PC-9 (cell line): ENCODE data around the gene ELF2. TPM values are rescaled to one million over a fixed set of nuclear protein-coding genes. Genes with fewer than 3 reads are reported as not detected.

Source experiments
- BruUV-seq: library from RNA; stranded (reverse); fragments of 400-500 nt; replicated peaks from 2 replicates; lab custom pipeline; 2021; lab: Mats Ljungman, UMichigan
- CTCF ChIA-PET: fragments of 300-600 bp; sonication (Branson Sonifier 250); formaldehyde crosslinking; loops from one replicate; lab custom pipeline; 2022; ENCODE audit warnings: antibody characterized with exemption; lab: Charles Lee
- POLR2A ChIA-PET: fragments of 300-600 bp; sonication (Branson Sonifier 250); formaldehyde crosslinking; loops from one replicate; lab custom pipeline; 2022; ENCODE audit warnings: antibody characterized with exemption; ENCODE audit not compliant: unreplicated experiment; lab: Charles Lee
- DNase-seq, 2 experiments: peaks; one replicate each; pipeline versions ENCODE4 v3.0.0 to v3.0.0-alpha.2; 2015 to 2022; ENCODE audit warnings: mixed read lengths in 1 of 2
- H2AFZ ChIP-seq: fragments of 200-600 bp; sonication (generic); 2 replicates; pipeline ENCODE4 v1.8.1; 2017; ENCODE audit warnings: antibody characterized with exemption
- H3F3A ChIP-seq: fragments of 200-600 bp; sonication (generic); 2 replicates; pipeline ENCODE4 v1.8.1; 2017; ENCODE audit warnings: antibody characterized with exemption, mild to moderate bottlenecking, low read depth; ENCODE audit not compliant: insufficient read depth
- H3K27ac ChIP-seq: fragments of 200-600 bp; sonication (generic); 2 replicates; pipeline ENCODE4 v1.6.1; 2016; ENCODE audit warnings: mixed run types
- H3K27me3 ChIP-seq: fragments of 200-600 bp; sonication (generic); 2 replicates; pipeline ENCODE4 v1.6.1; 2016; ENCODE audit warnings: low read depth, mixed run types; ENCODE audit not compliant: insufficient read depth
- H3K36me3 ChIP-seq: fragments of 200-600 bp; sonication (generic); 2 replicates; pipeline ENCODE4 v1.6.1; 2016; ENCODE audit warnings: low read depth, mixed run types
- H3K4me1 ChIP-seq: fragments of 200-600 bp; sonication (generic); replicated peaks from 2 replicates; pipeline ENCODE4 v1.6.1; 2016; ENCODE audit warnings: mixed run types; ENCODE audit not compliant: insufficient read depth
- H3K4me2 ChIP-seq: fragments of 200-600 bp; sonication (generic); 2 replicates; pipeline ENCODE4 v1.6.1; 2017; ENCODE audit warnings: mixed run types
- H3K4me3 ChIP-seq: fragments of 200-600 bp; sonication (generic); 2 replicates; pipeline ENCODE4 v1.6.1; 2016; ENCODE audit warnings: mixed run types
- H3K79me2 ChIP-seq: fragments of 200-600 bp; sonication (generic); 2 replicates; pipeline ENCODE4 v1.6.1; 2017; ENCODE audit warnings: low read depth, mixed run types
- H3K9me2 ChIP-seq: fragments of 200-600 bp; sonication (generic); 2 replicates; pipeline ENCODE4 v1.8.1; 2017; ENCODE audit warnings: mild to moderate bottlenecking; ENCODE audit not compliant: insufficient read depth
- H3K9me3 ChIP-seq: fragments of 200-600 bp; sonication (generic); 2 replicates; pipeline ENCODE4 v1.8.1; 2016; ENCODE audit warnings: low read depth; ENCODE audit not compliant: insufficient read depth
- H4K20me1 ChIP-seq: fragments of 200-600 bp; sonication (generic); 2 replicates; pipeline ENCODE4 v1.8.1; 2017; ENCODE audit not compliant: insufficient read depth
- EZH2 ChIP-seq: fragments of 200-600 bp; sonication (generic); IDR thresholded peaks from 2 replicates; pipeline ENCODE4 v1.8.0; 2017; ENCODE audit warnings: antibody characterized with exemption, low read depth
- intact Hi-C: fragments of 100-400 bp; cut with micrococcal nuclease; formaldehyde crosslinking; loops from one replicate; pipeline ENCODE4 v1.10.0; 2022; ENCODE audit not compliant: unreplicated experiment
- total RNA-seq: library from RNA; stranded (reverse); gene quantifications from 2 replicates; pipeline ENCODE4 v1.2.3, GENCODE V29; 2021
- TF ChIP-seq, protein P1 (sequence below): fragments of 200-600 bp; sonication (generic); conservative IDR thresholded peaks from 2 replicates; pipeline ENCODE4 v1.6.1; 2017; ENCODE audit warnings: mixed run types, antibody characterized with exemption, mild to moderate bottlenecking, moderate library complexity

Gene ELF2
- total RNA-seq, 1 experiment from 2014 or later = 30.7 TPM

DNA sequence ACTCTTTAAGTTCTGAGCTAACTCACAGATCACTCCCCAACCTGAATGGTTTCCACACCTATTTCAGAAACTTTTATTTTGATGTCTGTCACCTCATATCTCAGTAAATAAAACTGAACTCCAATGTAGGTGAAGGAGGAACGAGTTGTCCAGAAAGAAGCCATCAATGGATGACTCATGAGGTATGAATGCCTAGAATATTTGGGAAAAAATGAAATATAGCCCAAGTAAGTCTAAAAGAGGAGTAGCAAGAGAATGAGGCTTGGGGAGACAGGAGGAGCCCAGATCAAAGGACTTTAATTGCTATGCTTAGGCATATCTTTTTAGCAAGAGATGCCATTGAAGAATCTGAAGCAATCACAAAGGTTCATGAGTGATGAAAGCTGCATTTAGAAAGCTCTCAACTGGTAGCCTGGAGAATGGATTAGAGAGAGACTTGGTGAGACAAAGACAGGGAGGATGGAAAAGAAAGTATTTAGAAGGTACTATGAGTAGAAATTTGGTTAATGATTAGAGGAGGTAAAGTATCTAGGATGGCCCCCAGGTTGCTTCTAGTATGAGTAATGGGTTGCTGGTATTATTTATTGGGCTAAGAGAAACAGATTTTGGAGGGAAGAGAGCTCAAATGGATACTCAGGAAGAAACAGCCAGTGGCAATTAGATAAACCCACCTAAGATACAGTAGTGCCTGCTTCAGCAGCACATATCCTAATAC is 122.1 kb downstream of the ELF2 start:
- intact Hi-C loops = no loop called here
- DNase-seq = peak in 1 of 2 experiments; percentile 44
- Histone ChIP-seq H2AFZ (no peak overlapping the region), H3F3A (peaks cover 3% of the 10 kb centered on the region; the same call in 1 of the 2 replicates), H3K36me3 (0 out of 2 replicates have a peak, but pooled peaks cover 3% of the 10 kb centered on the region), H3K4me3 (no peak overlapping the region), H3K27me3 (no peaks in the 10 kb centered on the region), H3K4me2 (peak overlapping the region; percentile 9), H3K4me1 (peaks cover 25% of the 10 kb centered on the region), H3K79me2 (0 out of 2 replicates have a peak, but pooled peaks cover 7% of the 10 kb centered on the region), H3K9me2 (no peaks in the 10 kb centered on the region), H3K27ac (peak overlapping the region; percentile 12; the same call in 1 of the 2 replicates), H4K20me1 (no peaks in the 10 kb centered on the region), H3K9me3 (no peaks in the 10 kb centered on the region)
- POLR2A ChIA-PET = no interaction called here
- TF ChIP-seq EZH2 = no peak
- TF ChIP-seq, protein P1, sequence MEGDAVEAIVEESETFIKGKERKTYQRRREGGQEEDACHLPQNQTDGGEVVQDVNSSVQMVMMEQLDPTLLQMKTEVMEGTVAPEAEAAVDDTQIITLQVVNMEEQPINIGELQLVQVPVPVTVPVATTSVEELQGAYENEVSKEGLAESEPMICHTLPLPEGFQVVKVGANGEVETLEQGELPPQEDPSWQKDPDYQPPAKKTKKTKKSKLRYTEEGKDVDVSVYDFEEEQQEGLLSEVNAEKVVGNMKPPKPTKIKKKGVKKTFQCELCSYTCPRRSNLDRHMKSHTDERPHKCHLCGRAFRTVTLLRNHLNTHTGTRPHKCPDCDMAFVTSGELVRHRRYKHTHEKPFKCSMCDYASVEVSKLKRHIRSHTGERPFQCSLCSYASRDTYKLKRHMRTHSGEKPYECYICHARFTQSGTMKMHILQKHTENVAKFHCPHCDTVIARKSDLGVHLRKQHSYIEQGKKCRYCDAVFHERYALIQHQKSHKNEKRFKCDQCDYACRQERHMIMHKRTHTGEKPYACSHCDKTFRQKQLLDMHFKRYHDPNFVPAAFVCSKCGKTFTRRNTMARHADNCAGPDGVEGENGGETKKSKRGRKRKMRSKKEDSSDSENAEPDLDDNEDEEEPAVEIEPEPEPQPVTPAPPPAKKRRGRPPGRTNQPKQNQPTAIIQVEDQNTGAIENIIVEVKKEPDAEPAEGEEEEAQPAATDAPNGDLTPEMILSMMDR = no peak
- CTCF ChIA-PET = no interaction called here
- no TSS peak for BruUV-seq

DNA sequence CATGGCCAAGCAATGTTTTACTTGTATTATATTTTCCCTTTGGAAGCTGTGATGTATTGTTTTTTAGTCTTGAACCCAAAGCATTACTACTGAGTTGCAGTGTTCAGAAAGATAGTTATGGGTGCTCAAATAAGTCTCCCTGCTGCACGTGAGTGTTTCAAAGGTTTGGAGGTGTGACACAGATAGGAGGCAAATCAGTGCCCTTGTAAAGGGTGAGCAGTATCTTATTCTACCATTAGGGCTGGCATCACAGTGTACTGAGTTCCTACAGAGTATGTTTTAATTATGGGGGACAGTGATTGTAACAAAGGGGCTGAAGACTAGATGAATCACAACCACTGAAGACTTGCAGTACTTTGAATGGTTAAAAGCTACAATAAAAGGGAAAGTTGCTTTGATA is 123.1 kb downstream of the ELF2 start:
- ChIA-PET CTCF (no interaction called here), POLR2A (interaction anchor here (0.6 kb wide), 1 partner anchor 38 kb away, joined by 3 read pairs; the partner anchor contains the start of gene NOCT)
- Histone ChIP-seq H3K79me2 (0 out of 2 replicates have a peak, but pooled peaks cover 7% of the 10 kb centered on the region), H3K27me3 (no peaks in the 10 kb centered on the region), H3K9me2 (no peaks in the 10 kb centered on the region), H4K20me1 (no peaks in the 10 kb centered on the region), H3K4me3 (no peak overlapping the region), H3K9me3 (no peaks in the 10 kb centered on the region), H3K27ac (no peak overlapping the region), H3K4me1 (peaks cover 25% of the 10 kb centered on the region), H2AFZ (no peak overlapping the region), H3K4me2 (no peak overlapping the region), H3F3A (peaks cover 3% of the 10 kb centered on the region; the same call in 1 of the 2 replicates), H3K36me3 (0 out of 2 replicates have a peak, but pooled peaks cover 3% of the 10 kb centered on the region)
- intact Hi-C loops = no loop called here
- no peak for TF ChIP-seq EZH2
- TF ChIP-seq, protein P1 = no peak
- no TSS peak for BruUV-seq
- no peak for DNase-seq

DNA sequence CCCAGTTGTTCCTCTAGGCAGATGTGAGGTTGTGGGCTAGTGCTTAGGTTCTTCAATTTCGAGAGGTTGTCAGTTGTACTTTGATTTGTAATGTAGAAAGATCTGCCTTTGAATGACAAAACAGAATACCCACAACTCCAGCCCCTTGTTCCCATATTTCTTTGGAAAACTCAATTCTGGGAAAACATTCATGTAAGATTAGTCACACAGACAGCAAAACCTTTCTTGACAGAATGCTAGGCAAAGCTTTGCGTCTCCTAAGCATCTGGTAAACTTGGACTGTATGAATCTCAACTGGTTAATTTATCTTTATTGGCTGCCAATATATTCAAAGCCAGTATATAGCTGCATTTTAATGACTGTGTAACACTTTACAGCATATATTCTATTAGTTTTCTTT is 126.6 kb downstream of the ELF2 start:
- TF ChIP-seq, protein P1 = no peak
- TF ChIP-seq EZH2 = no peak
- H3K4me2 ChIP-seq = no peak overlapping the region
- H3K36me3 ChIP-seq = no peaks in the 10 kb centered on the region; the same call in 1 of the 2 replicates
- no peaks in the 10 kb centered on the region for H3K9me2 ChIP-seq
- no peaks in the 10 kb centered on the region for H4K20me1 ChIP-seq
- CTCF ChIA-PET = no interaction called here
- H3K79me2 ChIP-seq = 0 out of 2 replicates have a peak, but pooled peaks cover 7% of the 10 kb centered on the region
- H3K27ac ChIP-seq = no peak overlapping the region
- POLR2A ChIA-PET = no interaction called here
- H3K4me3 ChIP-seq = no peak overlapping the region
- H3K27me3 ChIP-seq = no peaks in the 10 kb centered on the region
- H2AFZ ChIP-seq = no peak overlapping the region
- intact Hi-C loops = no loop called here
- no peak for DNase-seq
- no peaks in the 10 kb centered on the region for H3K9me3 ChIP-seq
- BruUV-seq = no TSS peak
- H3F3A ChIP-seq = 0 out of 2 replicates have a peak, but pooled peaks cover under 1% of the 10 kb centered on the region
- peaks cover 12% of the 10 kb centered on the region for H3K4me1 ChIP-seq
